ENCODE results near the gene ATAT1. TPM values are rescaled to one million over a fixed set of nuclear protein-coding genes. Genes with fewer than 3 reads are reported as not detected.

Gene ATAT1
- total RNA-seq, 2 experiments from 2014 or later = 4.1 to 5.2 TPM

- Histone ChIP-seq H3K9me3 (ENCODE audit: control insufficient read depth in 1 of 2, insufficient read depth in 1 of 2, low read length in 2 of 2) (no peaks in the 10 kb centered on the region), H3K4me3 (ENCODE audit: low read length) (peak overlapping the region; percentile 99), H3K4me1 (ENCODE audit: insufficient read depth, low read length) (peaks cover 50% of the 10 kb centered on the region), H3K27ac (ENCODE audit: low read depth in 1 of 2, low read length in 2 of 2) (peak overlapping the region; percentile 71 to 98), H3K36me3 (ENCODE audit: insufficient read depth, low read length) (peaks cover 36% of the 10 kb centered on the region), H3K27me3 (ENCODE audit: control insufficient read depth in 1 of 2, insufficient read depth in 2 of 2, low read length in 2 of 2) (no peaks in the 10 kb centered on the region)
- TF ChIP-seq CTCF (IDR thresholded peaks at IDR 0.05) = no peak
- peaks cover 78% of the 10 kb centered on the region for H3K36me3 Mint-ChIP-seq (ENCODE audit: low read depth)
- ATAC-seq (ENCODE audit: poor library complexity) (peak; percentile 66), DNase-seq (peak; percentile 72 to 95 (median 87))
- no peaks in the 10 kb centered on the region for H3K9me3 Mint-ChIP-seq
- intact Hi-C loops (cut with DNase I, micrococcal nuclease) = loop anchor here in 1 of 2 experiments (1.0 to 5.0 kb wide), 2 partner anchors 39 to 405 kb away; no protein-coding TSS in a partner anchor
- peaks cover 48% of the 10 kb centered on the region for H3K4me1 Mint-ChIP-seq (ENCODE audit: low read depth)
- CTCF ChIA-PET = interaction anchor here (0.7 to 15.4 kb wide), 5 partner anchors 41 to 202 kb away, joined by 3 to 526 read pairs (median 3); partner anchors contain the start of genes DDR1, MDC1 and TUBB
- POLR2A ChIA-PET = interaction anchor here (0.6 to 8.1 kb wide), 13 partner anchors 22 to 626 kb away, joined by 3 to 381 read pairs (median 3); partner anchors contain the start of genes ABCF1, MDC1, MRPS18B and PPP1R10
- peak overlapping the region; percentile 98 for H3K4me3 Mint-ChIP-seq
- H3K27ac Mint-ChIP-seq = peak overlapping the region; percentile 94
- H3K27me3 Mint-ChIP-seq = no peaks in the 10 kb centered on the region
Measured at GRCh38 chr6:30682143-30683117, 55.8 kb downstream of the ATAT1 start.

- H3K4me3 Mint-ChIP-seq = peak overlapping the region; percentile 98
- no peaks in the 10 kb centered on the region for H3K9me3 Mint-ChIP-seq
- Histone ChIP-seq H3K27me3 (ENCODE audit: control insufficient read depth in 1 of 2, insufficient read depth in 2 of 2, low read length in 2 of 2) (no peaks in the 10 kb centered on the region), H3K27ac (ENCODE audit: low read depth in 1 of 2, low read length in 2 of 2) (peak overlapping the region; percentile 71 to 98), H3K4me1 (ENCODE audit: insufficient read depth, low read length) (peaks cover 54% of the 10 kb centered on the region), H3K9me3 (ENCODE audit: control insufficient read depth in 1 of 2, insufficient read depth in 1 of 2, low read length in 2 of 2) (no peaks in the 10 kb centered on the region), H3K4me3 (ENCODE audit: low read length) (peak overlapping the region; percentile 99), H3K36me3 (ENCODE audit: insufficient read depth, low read length) (peaks cover 28% of the 10 kb centered on the region)
- H3K36me3 Mint-ChIP-seq (ENCODE audit: low read depth) = peaks cover 78% of the 10 kb centered on the region
- no peak for ATAC-seq (ENCODE audit: poor library complexity)
- H3K27ac Mint-ChIP-seq = peak overlapping the region; percentile 94
- ChIA-PET POLR2A (interaction anchor here (0.8 to 8.1 kb wide), 7 partner anchors 21 to 183 kb away, joined by 3 to 381 read pairs (median 9); partner anchors contain the start of genes ABCF1, MDC1 and TUBB), CTCF (interaction anchor here (1.8 to 15.4 kb wide), 2 partner anchors 40 to 138 kb away, joined by 4 to 526 read pairs; partner anchors contain the start of genes MDC1 and TUBB)
- peak in 3 of 14 experiments; percentile 25 to 45 (median 31) for DNase-seq
- no peak for TF ChIP-seq CTCF (IDR thresholded peaks at IDR 0.05)
- intact Hi-C loops (cut with DNase I, micrococcal nuclease) = loop anchor here in 1 of 2 experiments (5.0 kb wide), 1 partner anchor 404 kb away; no protein-coding TSS in a partner anchor
- no peaks in the 10 kb centered on the region for H3K27me3 Mint-ChIP-seq
- H3K4me1 Mint-ChIP-seq (ENCODE audit: low read depth) = peaks cover 57% of the 10 kb centered on the region
Measured at GRCh38 chr6:30683183-30683979, 56.7 kb downstream of the ATAT1 start.

GRCh38 chr6:30683980-30684338 is 57.3 kb downstream of the ATAT1 start:
- ChIA-PET CTCF (interaction anchor here (15.4 kb wide), 1 partner anchor 39 kb away, joined by 526 read pairs; the partner anchor contains the start of genes MDC1 and TUBB), POLR2A (interaction anchor here (0.6 to 8.1 kb wide), 5 partner anchors 29 to 141 kb away, joined by 3 to 381 read pairs (median 6); partner anchors contain the start of genes MDC1 and TUBB)
- Mint-ChIP-seq H3K27me3 (no peaks in the 10 kb centered on the region), H3K4me1 (ENCODE audit: low read depth) (peaks cover 59% of the 10 kb centered on the region), H3K36me3 (ENCODE audit: low read depth) (peaks cover 72% of the 10 kb centered on the region), H3K4me3 (peak overlapping the region; percentile 98), H3K9me3 (no peaks in the 10 kb centered on the region), H3K27ac (peak overlapping the region; percentile 94)
- intact Hi-C loops (cut with DNase I, micrococcal nuclease) = loop anchor here in 1 of 2 experiments (5.0 kb wide), 1 partner anchor 403 kb away; no protein-coding TSS in a partner anchor
- ATAC-seq (ENCODE audit: poor library complexity) (no peak), DNase-seq (peak in 1 of 14 experiments; percentile 7)
- H3K9me3 ChIP-seq (ENCODE audit: control insufficient read depth in 1 of 2, insufficient read depth in 1 of 2, low read length in 2 of 2) = no peaks in the 10 kb centered on the region
- H3K27ac ChIP-seq (ENCODE audit: low read depth in 1 of 2, low read length in 2 of 2) = peak overlapping the region; percentile 60 to 98
- peak overlapping the region; percentile 99 for H3K4me3 ChIP-seq (ENCODE audit: low read length)
- peaks cover 54% of the 10 kb centered on the region for H3K4me1 ChIP-seq (ENCODE audit: insufficient read depth, low read length)
- peaks cover 22% of the 10 kb centered on the region for H3K36me3 ChIP-seq (ENCODE audit: insufficient read depth, low read length)
- no peaks in the 10 kb centered on the region for H3K27me3 ChIP-seq (ENCODE audit: control insufficient read depth in 1 of 2, insufficient read depth in 2 of 2, low read length in 2 of 2)
- no peak for TF ChIP-seq CTCF (IDR thresholded peaks at IDR 0.05)

Measured in CD4-positive, alpha-beta T cell (primary cell).